Measurements from ENCODE around the gene PLCXD1.
"Not testable (repeated sequence)": the region's sequence is repeated elsewhere in the genome, so short reads cannot be mapped to it uniquely, and the experiment has no call there.

The PLCXD1 gene

DNA sequence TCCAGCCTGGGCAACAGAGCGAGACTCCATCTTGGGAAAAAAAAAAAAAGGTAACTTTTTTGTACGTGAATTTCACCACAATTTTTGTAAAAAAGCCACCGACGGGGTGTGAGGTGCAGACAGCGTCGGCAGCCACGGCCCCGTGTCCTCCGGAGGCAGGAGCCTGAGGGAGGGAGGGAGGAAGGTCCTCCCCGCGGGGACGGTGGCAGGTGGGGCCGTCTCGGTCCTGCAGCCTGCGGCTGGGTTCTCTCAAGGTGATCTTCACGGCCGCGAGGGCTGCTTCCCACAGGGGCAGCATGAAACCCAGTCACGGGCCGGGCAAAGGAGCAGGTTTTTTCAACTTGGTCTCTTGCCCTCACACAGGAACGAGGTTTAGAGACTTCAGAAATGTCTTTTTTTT lies 14.0 kb downstream of the PLCXD1 start:
- DNase-seq, result no peak

DNA sequence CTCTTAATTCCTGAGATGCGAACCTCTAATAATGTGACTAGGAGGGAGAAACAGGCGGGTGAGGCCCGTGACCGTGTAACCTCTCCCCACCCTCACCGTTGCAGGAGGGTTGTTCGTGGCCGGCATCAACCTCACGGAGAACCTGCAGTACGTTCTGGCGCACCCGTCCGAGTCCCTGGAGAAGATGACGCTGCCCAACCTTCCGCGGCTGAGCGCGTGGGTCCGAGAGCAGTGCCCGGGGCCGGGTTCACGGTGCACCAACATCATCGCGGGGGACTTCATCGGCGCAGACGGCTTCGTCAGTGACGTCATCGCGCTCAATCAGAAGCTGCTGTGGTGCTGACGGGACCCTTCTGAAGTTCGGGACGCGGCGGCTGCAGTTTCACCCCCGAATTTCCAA lies 17.8 kb downstream of the PLCXD1 start:
- DNase-seq, result no peak

DNA sequence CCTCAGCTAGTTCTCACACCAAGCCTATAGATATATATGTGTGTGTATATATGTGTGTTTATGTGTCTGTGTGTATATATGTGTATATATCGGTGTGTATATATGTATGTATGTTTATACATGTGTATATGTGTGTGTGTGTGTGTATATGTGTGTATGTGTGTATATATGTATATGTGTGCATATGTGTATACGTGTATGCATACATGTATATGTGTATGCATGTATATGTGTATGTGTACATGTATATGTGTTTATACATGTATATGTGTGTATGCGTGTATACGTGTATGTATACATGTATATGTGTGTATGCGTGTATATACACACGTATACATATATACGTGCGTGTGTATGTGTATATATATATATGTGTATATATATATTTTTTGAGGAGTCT lies 19.2 kb downstream of the PLCXD1 start:
- no peak for DNase-seq

DNA sequence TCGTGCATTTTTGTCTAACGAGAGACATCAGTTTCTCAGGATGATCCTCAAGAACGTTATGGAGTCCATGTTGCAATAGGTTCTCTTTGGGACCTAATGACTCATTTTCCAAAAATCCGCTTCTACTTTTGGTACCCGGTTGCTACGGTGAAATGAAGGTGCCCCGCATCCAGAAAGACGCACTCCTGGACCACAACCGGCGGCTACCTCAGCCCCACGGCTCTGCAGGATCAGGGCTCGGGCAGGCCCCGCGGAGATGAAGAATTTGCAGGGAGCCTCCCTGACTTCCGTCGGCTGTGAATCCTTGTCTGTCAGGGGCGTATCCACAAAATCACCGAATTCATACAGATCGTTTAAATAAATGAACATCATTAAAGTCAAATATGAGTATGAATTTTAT lies 21.8 kb downstream of the PLCXD1 start:
- no peak for DNase-seq

DNA sequence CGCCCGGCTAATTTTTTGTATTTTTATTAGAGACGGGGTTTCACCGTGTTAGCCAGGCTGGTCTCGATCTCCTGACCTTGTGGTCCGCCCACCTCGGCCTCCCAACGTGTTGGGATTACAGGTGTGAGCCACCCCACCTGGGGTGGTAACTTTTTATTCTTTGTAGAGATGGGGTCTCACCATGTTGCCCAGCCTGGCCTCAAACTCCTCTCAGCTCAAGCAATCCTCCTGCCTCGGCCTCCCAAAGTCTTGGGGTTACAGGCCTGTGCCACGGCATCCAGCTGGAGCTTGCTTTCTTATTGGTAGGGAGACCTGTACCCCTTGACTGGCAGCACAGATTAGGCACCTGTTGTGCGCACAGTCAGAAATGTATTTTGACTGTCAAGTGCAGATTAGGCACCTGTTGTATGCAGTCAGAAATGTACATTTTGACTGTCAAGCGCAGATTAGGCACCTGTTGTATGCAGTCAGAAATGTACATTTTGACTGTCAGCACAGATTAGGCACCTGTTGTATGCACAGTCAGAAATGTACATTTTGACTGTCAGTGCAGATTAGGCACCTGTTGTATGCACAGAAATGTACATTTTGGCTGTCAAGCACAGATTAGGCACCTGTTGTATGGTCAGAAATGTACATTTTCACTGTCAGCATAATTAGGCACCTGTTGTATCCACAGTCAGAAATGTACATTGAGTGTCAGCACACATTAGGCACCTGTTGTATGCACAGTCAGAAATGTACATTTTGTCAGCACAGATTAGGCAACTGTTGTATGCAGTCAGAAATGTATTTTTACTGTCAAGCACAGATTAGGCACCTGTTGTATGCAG lies 24.8 kb downstream of the PLCXD1 start:
- DNase-seq, result not testable (repeated sequence)

DNA sequence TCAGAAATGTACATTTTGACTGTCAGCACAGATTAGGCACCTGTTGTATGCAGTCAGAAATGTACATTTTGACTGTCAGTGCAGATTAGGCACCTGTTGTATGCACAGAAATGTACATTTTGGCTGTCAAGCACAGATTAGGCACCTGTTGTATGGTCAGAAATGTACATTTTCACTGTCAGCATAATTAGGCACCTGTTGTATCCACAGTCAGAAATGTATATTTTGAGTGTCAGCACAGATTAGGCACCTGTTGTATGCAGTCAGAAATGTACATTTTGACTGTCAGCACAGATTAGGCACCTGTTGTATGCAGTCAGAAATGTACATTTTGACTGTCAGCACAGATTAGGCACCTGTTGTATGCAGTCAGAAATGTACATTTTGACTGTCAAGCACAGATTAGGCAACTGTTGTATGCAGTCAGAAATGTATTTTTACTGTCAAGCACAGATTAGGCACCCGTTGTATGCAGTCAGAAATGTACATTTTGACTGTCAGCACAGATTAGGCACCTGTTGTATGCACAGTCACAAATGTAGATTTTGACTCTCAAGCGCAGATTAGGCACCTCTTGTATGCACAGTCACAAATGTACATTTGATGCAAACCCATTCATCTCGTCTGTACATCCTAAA lies 25.6 kb downstream of the PLCXD1 start:
- not testable (repeated sequence) for DNase-seq

DNA sequence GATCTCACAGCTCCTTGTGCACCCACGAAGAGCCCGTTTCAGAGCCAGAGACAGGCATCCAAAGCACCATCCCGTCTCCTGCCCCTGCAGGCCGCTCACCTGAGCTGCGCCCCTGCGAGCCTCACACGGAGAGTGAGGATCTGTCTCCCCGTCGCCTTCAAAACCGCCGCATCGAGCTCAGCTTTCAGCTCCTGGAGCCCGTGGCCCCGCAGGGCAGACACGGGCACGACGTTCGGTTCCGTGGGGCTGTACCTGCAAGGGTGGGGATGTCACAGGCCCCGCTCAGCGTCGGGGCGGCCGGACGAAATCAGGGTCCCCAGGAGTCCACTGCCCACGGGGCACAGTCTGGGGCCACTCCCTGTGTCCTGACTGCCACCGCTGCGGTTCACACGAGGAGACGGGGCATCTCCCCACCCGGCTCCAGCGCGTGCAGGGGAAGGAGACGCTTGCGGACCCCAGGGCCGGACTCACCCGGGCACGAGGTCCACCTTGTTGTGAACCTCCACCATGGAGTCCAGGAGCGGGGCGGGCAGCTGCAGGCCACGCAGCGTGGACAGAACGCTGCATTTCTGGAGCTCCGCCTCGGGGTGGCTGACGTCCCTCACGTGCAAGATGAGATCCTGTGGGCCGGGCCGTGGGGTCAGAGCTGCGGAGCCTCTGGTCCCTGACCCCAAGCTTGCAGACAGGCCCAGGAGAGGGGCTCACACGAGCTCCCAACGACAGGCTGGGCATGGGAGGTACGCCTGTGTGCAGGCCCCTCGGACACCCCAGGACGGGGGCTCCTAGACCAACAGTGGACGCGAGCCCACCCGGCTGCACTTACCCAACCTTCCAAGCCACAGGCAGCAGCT lies 26.3 kb downstream of the PLCXD1 start:
- no peak for DNase-seq

DNA sequence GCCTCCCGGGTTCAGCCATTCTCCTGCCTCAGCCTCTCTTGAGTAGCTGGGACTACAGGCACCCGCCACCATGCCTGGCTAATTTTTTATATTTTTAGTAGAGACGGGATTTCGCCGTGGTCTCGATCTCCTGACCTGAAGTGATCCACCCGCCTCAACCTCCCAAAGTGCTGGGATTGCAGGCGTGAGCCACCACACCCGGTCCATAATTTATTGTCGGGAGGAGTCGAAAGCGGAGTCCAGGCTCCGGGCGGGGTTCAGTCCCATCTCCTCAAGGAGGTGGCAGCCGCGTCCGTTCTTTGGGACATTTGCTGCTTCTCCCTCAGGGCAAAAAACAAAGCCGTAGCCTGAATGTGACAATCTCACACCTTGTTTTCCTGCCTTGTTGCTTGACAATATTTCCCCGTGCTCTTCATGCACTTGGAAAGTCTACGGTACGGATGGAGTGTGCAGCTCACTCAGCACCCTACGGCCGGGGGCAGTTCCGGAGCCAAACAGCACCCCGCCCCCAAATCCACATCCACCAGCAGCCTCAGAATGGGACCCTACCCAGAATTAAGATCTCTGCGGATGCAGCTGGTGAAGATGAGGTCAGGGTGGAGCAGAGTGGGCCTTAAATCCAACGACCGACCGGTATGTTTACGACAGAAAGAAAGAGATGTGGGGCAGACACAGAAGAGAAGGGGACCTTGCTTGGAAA lies 27.8 kb downstream of the PLCXD1 start:
- no peak for DNase-seq

DNA sequence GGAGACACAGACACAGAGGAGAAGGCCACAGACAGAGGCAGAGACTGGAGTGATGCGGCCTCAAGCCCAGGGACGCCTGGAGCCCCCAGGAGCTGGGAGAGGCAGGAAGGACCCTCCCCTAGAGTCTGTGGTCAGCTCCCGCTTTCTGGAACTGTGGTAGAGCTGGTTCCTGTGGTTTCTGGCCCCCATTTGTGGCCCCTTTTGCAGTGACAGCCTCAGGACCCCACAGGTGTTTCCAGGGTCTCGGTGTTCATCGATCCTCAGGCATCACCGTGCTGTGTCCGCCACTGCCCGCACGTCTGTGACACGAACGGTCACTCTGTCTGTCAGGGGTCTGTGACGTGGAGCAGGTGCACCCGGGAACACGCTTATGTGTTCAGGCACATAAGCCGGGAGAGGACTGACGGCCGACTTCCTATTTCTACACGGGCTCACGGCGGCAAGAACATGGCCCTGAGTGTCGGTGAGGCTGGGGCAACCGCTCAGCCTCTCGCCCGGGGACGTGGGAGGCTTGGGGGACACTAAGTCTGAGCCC lies 29.5 kb downstream of the PLCXD1 start:
- DNase-seq, result no peak

DNA sequence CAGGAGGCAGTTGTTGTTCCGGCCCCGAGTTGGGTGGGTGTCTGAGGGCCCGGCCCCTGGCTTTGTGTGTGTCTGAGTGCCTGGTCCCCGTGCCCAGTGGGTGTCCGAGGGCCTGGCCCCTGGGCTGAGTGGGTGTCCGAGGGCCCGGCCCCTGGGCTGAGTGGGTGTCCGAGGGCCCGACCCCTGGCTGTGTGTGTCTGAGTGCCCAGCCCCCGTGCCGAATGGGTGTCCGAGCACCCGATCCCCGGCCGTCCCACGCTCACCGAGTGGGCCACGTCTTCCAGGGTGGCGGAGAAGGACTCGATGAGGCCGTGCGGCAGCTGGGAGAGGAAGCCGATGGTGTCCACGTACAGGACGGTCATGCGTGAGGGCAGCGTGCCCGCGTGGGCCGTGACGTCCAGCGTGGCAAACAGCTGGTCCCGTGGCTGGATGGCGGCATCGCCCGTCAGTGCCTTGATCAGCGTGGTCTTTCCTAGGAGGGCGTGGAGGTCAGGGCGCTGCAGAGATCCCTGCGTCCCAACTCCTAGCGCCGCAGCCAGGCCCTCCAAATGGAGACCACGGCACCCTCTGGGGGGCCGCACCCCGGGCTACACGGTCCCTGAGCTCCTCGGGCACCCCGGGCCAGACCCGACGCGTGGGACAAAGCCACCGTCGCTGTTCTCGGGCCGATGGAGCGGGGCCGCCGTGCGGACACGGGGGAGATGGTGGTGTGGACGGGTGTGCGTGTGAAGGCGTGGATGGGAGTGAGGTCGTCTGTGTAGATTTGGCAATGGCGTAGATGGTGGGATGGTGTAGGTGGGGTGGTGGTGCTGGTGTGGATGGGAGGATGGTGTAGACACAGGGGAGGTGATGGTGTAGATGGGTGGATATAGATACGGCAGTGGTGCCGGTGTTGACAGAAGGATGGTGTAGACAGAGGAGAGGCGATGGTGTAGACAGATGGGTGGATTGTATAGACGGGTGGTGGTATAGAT lies 30.3 kb downstream of the PLCXD1 start:
- DNase-seq, result no peak

DNA sequence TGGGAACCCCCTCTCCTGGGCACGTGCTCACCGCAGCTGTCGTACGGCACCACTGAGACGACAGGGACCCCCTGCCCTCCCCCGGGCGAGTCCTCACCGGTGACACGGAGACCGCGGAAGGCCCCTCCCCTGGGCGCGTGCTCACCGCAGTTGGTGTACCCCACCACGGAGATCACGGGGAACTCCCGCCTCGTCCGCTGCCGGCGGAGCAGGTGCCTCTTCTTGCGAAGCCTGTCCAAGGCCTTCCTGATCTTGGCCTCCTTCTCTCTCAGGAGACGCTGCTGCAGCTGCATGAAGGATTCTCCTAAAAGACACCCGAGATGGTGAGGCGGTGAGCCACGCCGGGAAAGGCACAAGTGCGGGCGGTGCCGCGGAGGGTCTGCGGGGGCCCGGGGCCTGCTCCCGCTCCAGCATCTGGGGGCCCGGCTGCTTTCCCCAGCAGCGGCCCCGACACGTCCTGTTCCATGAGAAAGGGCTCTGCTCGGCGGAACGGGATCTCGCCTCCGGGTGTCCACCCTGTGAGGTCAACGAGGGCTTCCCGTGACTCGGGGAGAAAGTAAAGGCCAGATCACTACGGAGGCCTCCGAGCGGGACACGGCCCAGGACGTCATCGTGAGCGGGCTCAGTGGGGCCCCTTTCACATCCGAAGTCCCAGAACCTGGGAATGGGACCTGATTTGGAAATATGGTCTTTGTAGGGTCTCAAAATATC lies 31.6 kb downstream of the PLCXD1 start:
- no peak for DNase-seq

DNA sequence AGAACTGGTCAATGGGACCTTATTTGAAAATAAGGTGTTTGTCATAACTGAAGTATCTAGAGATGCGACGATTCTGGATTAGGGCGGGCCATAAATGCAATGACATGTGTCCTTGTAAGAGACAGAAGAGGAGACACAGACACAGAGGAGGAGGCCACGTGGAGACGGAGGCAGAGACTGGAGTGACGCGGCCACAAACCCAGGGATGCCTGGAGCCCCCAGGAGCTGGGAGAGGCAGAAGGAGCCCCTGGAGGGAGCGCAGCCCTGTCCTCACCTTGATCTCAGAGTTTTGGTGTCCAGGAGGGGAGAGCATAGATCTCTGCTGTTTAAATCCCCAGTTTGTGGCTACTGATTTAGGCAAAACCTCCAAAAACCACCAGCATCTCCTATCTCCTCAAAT lies 32.4 kb downstream of the PLCXD1 start:
- DNase-seq, result no peak

DNA sequence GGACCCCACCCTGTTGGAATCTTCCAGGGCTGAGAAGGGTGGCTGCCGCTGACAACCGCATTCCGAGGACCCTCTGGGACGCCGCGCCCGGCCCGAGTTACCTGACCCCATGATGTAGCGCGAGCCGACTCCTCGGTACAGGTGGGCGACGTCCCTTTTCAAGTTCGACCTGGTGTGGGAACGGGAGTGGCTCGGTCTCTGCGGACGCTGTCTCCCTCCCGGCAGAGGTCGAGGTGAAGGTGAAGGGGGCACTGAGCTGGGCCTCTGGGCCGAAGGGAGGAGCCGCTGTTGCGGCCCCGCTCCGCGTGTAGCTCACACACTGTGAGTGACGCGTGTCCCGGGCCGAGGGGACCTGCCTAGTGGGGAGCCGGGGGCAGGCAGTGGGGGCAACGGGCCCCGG lies 32.9 kb downstream of the PLCXD1 start:
- DNase-seq, result no peak

DNA sequence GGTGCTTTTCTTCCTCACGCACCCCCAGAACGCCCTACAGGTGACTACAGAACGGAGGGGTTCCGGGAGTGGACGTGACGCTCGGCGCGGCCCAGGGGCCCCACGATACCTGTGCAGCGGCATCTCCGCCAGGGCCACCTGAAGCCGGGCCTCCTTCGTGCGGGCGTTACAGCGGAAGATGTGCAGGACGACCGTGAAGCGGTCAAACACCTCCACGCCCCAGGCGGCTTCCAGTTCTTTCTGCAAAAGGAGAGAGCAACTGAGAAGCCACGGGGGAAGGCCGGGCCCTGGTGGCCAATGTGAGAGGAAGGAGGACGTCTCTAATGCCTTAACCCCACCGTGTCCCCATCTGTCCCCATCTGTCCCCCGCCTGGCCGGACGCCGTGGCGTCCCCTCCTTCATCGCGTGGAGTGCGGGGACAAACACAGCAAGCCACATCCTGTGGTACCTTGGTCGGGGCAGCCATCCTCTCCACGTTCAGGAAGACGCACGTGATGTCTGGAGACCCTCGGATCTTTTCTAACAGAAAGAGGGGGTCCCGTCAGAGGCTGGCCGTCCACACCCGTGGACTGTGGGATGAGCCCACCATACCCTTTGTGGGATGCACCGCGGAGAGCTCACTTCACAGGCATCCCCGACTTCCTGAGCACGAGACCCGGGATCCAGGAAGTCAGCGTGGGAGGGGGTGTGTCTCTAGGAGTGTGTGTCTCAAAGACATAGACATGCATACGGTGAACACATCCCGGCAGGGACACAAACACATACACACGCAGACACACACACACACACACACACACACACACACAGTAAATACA lies 33.8 kb downstream of the PLCXD1 start:
- DNase-seq, result no peak

DNA sequence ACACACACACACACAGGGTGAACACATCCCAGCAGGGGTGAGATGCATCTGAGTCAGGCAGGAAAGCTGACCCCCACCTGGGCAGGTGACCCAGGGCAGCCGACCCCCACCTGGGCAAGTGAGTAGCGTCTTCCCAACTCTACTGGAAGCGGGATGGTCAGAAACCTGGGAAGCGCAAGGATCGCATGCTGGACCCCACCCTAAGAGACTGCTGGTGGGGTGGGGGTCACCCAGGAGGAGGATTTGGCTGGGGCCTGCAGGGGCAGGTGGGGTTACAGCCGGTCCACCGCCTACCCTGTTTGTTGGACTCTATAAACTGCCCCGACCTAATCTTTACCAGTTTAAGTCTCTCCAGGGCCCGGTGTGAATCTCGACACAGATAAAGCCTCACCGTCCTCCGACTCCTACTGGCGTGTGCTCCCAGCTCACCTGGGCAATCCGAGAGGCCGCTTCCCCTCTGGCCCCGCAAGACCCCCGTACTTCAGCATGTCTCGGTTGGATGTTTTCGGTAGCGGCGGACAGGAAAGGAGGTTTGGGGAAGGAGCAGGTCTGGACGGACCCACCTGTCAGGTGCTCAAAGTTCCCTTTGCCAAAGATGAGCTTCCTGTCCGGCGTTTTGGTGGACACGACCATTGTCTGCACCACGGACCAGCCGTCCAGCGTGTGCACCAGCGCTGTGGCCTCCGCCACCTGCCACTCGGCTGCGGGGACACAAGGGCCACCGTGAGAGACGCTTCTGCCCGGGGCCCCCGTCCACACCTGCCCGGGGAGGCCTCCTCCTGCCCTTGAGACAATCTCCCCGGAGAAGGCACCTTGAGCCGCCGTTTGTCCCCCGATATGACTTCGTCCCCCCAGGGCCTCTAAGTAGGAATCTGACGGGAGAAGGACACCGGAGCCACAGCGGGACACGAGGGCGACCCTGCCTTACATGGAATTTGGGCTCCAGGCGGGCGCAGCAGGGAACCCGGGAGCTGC lies 35.5 kb downstream of the PLCXD1 start:
- no peak for DNase-seq

DNA sequence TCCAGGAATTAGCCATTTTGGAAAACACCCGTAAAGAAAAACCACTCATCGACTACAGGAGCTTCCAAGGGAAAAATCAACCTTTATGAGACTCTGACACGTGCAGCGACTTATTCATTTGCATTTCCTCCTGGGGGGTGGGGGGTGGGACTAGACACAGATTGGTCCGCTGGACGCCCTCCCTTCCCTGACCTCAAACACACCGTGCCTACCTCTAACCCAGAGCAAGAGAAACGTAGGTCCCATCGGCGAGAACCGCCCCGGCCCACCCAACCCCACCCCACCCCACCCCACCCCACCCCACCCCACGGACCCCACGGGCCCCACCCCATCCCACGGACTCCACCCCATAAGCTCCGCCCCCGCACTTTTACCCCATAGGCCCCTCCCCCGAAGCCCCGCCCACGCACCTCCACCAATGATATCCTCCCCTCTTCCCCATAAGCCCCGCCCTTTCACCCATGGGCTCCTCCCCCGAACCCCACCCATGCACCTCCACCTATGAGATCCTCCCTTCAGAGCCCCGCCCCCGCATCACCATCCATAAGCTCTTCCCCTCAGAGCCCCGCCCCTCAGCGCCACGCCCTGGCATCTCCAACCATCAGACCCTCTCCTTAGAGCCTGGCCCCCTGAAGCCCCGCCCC lies 36.4 kb downstream of the PLCXD1 start:
- no peak for DNase-seq

DNA sequence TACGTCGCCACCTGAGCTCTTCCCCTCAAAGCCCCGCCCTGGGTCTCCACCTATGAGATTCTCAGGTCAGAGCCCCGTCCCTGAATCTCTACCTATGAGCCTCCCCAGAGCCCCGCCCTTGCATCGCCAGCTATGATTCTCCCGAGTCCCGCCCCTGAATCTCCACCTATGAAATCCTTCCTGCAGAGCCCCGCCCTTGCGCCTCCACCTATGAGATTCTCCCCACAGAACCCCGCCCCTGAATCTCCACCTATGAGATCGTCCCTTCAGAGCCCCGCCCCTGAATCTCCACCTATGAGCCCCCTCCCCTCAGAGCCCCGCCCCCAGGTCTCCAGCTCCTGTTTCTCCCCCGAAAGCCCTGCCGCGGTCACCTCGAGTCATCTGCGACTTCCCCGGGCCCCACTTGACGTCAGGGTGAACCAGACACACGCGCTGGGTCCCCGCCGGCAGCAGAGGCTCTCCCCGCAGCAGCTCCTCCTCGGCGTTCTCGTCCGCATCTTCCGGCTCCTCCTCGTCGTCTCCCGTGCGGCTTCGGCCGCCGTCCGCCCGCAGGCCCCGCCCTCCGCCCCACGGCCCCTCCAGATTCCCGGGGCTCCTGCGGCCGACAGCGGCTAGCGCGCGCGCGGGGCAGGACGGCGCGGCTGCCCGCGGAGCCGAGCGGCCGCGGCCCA lies 37.0 kb downstream of the PLCXD1 start:
- no peak for DNase-seq

Measured in NCI-H2171 treated with DMSO at 0.1 percent for 48 hours (cell line).